ENCODE results near the gene JAK1.

JAK1 gene

GRCh38 chr1:64890699-64891447 is 75.5 kb downstream of the JAK1 start:
- H3K27ac ChIP-seq, result no peak overlapping the region

GRCh38 chr1:64887689-64888217 is 78.6 kb downstream of the JAK1 start:
- no peak overlapping the region for H3K27ac ChIP-seq
- TF ChIP-seq ZFX (IDR thresholded peaks at IDR 0.05; ENCODE audit: borderline replicate concordance) (no peak), CTCF (IDR thresholded peaks at IDR 0.05) (no peak)

More at GRCh38 chr1:64890699-64891447, 75.5 kb downstream of the JAK1 start:
- TF ChIP-seq CTCF (IDR thresholded peaks at IDR 0.05) (no peak), ZFX (IDR thresholded peaks at IDR 0.05; ENCODE audit: borderline replicate concordance) (no peak)

GRCh38 chr1:64886877-64887276 is 79.5 kb downstream of the JAK1 start:
- H3K27ac ChIP-seq, result no peak overlapping the region
- TF ChIP-seq ZFX (IDR thresholded peaks at IDR 0.05; ENCODE audit: borderline replicate concordance) (no peak), CTCF (IDR thresholded peaks at IDR 0.05) (no peak)

GRCh38 chr1:64885648-64886047 is 80.7 kb downstream of the JAK1 start:
- TF ChIP-seq CTCF (IDR thresholded peaks at IDR 0.05) (no peak), ZFX (IDR thresholded peaks at IDR 0.05; ENCODE audit: borderline replicate concordance) (no peak)
- H3K27ac ChIP-seq, result no peak overlapping the region

- TF ChIP-seq CTCF (IDR thresholded peaks at IDR 0.05) (no peak), ZFX (IDR thresholded peaks at IDR 0.05; ENCODE audit: borderline replicate concordance) (no peak)
- no peak overlapping the region for H3K27ac ChIP-seq
Observed at GRCh38 chr1:64884261-64885040, 81.9 kb downstream of the JAK1 start.

GRCh38 chr1:64882574-64883255 is 83.6 kb downstream of the JAK1 start:
- no peak for TF ChIP-seq CTCF (IDR thresholded peaks at IDR 0.05)
- no peak for TF ChIP-seq ZFX (IDR thresholded peaks at IDR 0.05; ENCODE audit: borderline replicate concordance)
- H3K27ac ChIP-seq, result no peak overlapping the region

Data from 22Rv1 (cell line).